A549 (cell line): ENCODE measurements around the gene INTS12.

Source experiments
- CBX2 ChIP-seq: fragments of 200-600 bp; sonication (generic); IDR thresholded peaks from 2 replicates; pipeline ENCODE4 v1.6.1; 2016; ENCODE audit warnings: low read depth, mild to moderate bottlenecking, borderline replicate concordance
- CHD4 ChIP-seq: fragments of 200-600 bp; sonication (generic); IDR thresholded peaks from 2 replicates; pipeline ENCODE4 v1.6.1; 2016; ENCODE audit warnings: antibody characterized with exemption, mild to moderate bottlenecking, borderline replicate concordance
- CTCF ChIP-seq: fragments of >200 bp; sonication (Bioruptor Twin); formaldehyde crosslinking; IDR thresholded peaks from 3 replicates; pipeline ENCODE4 v1.5.1; 2016
- EHMT2 ChIP-seq: fragments of 200-600 bp; sonication (generic); IDR thresholded peaks from 2 replicates; pipeline ENCODE4 v1.6.1; 2016; ENCODE audit warnings: antibody characterized with exemption, low read depth, mild to moderate bottlenecking, moderate library complexity
- GATA3 ChIP-seq: IDR thresholded peaks from 2 replicates; pipeline ENCODE4 v1.6.1; 2012; ENCODE audit warnings: borderline replicate concordance
- JUNB ChIP-seq: fragments of >200 bp; sonication (Bioruptor Twin); formaldehyde crosslinking; IDR thresholded peaks from 2 replicates; pipeline ENCODE4 v1.6.1; 2016
- POLR2A ChIP-seq: IDR thresholded peaks from 2 replicates; pipeline ENCODE4 v1.6.1; 2012; ENCODE audit warnings: mild to moderate bottlenecking, low read length
- RAD21 ChIP-seq, 2 experiments: fragments of >200 bp in 1 of 2; sonication (Bioruptor Twin) in 1 of 2; formaldehyde crosslinking in 1 of 2; IDR thresholded peaks in 1 of 2; conservative IDR thresholded peaks in 1 of 2; 2 replicates in 1 of 2; 3 replicates in 1 of 2; pipeline ENCODE4 v1.6.1; 2012 to 2018; ENCODE audit warnings: inconsistent platforms in 1 of 2
- REST ChIP-seq: fragments of 200-600 bp; sonication (generic); IDR thresholded peaks from 2 replicates; pipeline ENCODE4 v1.6.1; 2016; ENCODE audit warnings: antibody characterized with exemption, mild to moderate bottlenecking, moderate library complexity
- SMC3 ChIP-seq: fragments of >200 bp; sonication (Bioruptor Twin); formaldehyde crosslinking; IDR thresholded peaks from 3 replicates; pipeline ENCODE4 v1.6.1; 2018; ENCODE audit warnings: inconsistent platforms
- ZSCAN20 ChIP-seq: fragments of 250-450 bp; sonication (Bioruptor Pico); IDR thresholded peaks from 2 replicates; pipeline ENCODE4 v1.8.0; 2022; ENCODE audit warnings: mild to moderate bottlenecking, moderate library complexity
- TF ChIP-seq, protein P1 (sequence below): fragments of 250-450 bp; sonication (Bioruptor Pico); IDR thresholded peaks from 2 replicates; pipeline ENCODE4 v1.5.0; 2021; ENCODE audit warnings: mild to moderate bottlenecking, moderate library complexity, borderline replicate concordance

GRCh38 chr4:105741548-105741947 is 33.1 kb upstream of the INTS12 start:
- TF ChIP-seq, protein P1, sequence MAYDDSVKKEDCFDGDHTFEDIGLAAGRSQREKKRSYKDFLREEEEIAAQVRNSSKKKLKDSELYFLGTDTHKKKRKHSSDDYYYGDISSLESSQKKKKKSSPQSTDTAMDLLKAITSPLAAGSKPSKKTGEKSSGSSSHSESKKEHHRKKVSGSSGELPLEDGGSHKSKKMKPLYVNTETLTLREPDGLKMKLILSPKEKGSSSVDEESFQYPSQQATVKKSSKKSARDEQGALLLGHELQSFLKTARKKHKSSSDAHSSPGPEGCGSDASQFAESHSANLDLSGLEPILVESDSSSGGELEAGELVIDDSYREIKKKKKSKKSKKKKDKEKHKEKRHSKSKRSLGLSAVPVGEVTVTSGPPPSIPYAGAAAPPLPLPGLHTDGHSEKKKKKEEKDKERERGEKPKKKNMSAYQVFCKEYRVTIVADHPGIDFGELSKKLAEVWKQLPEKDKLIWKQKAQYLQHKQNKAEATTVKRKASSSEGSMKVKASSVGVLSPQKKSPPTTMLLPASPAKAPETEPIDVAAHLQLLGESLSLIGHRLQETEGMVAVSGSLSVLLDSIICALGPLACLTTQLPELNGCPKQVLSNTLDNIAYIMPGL: no peak
- no peak for TF ChIP-seq GATA3
- TF ChIP-seq ZSCAN20: no peak
- TF ChIP-seq JUNB: no peak
- TF ChIP-seq CBX2: no peak
- no peak for TF ChIP-seq RAD21 (conservative IDR thresholded peaks at IDR 0.05 in 1 of 2, IDR thresholded peaks at IDR 0.05 in 1 of 2)
- no peak for TF ChIP-seq REST
- no peak for TF ChIP-seq CTCF
- no peak for TF ChIP-seq SMC3
- TF ChIP-seq EHMT2: no peak
- TF ChIP-seq POLR2A: no peak
- no peak for TF ChIP-seq CHD4
